ENCODE results near the gene RPS4Y2.

Gene RPS4Y2

GRCh38 chrY:20787076-20787475 is 31.2 kb downstream of the RPS4Y2 start:
- Histone ChIP-seq H3K79me2 (ENCODE audit: control insufficient read depth, insufficient read depth, low read length, poor library complexity) (no peaks in the 10 kb centered on the region), H3K4me2 (ENCODE audit: low read length) (no peak overlapping the region), H2AK5ac (ENCODE audit: low read length) (no peak overlapping the region), H4K12ac (ENCODE audit: low read depth, low read length) (no peak overlapping the region), H3K27me3 (ENCODE audit: insufficient read depth, low read length) (no peaks in the 10 kb centered on the region), H4K8ac (ENCODE audit: low read depth, low read length) (no peak overlapping the region), H3K18ac (ENCODE audit: low read length) (no peak overlapping the region), H3K36me3 (ENCODE audit: control insufficient read depth in 1 of 2, insufficient read depth in 2 of 2, low read length in 2 of 2) (no peaks in the 10 kb centered on the region), H4K91ac (ENCODE audit: low read depth, low read length) (no peak overlapping the region), H2BK12ac (ENCODE audit: low read length) (no peak overlapping the region), H3K9me3 (ENCODE audit: insufficient read depth, low read depth, low read length) (peaks cover 5% of the 10 kb centered on the region), H3K79me1 (ENCODE audit: low read length) (no peaks in the 10 kb centered on the region), H3K14ac (ENCODE audit: low read length) (no peak overlapping the region), H2BK120ac (ENCODE audit: insufficient read depth, low read length, poor library complexity) (no peak overlapping the region), H3K4me1 (ENCODE audit: control insufficient read depth in 1 of 2, insufficient read depth in 2 of 2, low read length in 2 of 2) (no peaks in the 10 kb centered on the region), H3K9ac (ENCODE audit: low read length) (no peak overlapping the region), H3K4me3 (ENCODE audit: low read depth, low read length) (no peak overlapping the region), H2AFZ (ENCODE audit: insufficient read depth, low read length, poor library complexity) (no peak overlapping the region), H3K23ac (ENCODE audit: low read length) (no peak overlapping the region), H3K27ac (ENCODE audit: low read depth, low read length) (no peak overlapping the region), H3K4ac (ENCODE audit: low read depth, low read length) (no peak overlapping the region), H2BK5ac (ENCODE audit: low read depth, low read length, poor library complexity) (no peak overlapping the region)
- WGBS (ENCODE audit: extremely low coverage, insufficient coverage, insufficient read length) = no CpG with 5 or more reads among the region's 3 CpGs
- no peak for DNase-seq

DNA sequence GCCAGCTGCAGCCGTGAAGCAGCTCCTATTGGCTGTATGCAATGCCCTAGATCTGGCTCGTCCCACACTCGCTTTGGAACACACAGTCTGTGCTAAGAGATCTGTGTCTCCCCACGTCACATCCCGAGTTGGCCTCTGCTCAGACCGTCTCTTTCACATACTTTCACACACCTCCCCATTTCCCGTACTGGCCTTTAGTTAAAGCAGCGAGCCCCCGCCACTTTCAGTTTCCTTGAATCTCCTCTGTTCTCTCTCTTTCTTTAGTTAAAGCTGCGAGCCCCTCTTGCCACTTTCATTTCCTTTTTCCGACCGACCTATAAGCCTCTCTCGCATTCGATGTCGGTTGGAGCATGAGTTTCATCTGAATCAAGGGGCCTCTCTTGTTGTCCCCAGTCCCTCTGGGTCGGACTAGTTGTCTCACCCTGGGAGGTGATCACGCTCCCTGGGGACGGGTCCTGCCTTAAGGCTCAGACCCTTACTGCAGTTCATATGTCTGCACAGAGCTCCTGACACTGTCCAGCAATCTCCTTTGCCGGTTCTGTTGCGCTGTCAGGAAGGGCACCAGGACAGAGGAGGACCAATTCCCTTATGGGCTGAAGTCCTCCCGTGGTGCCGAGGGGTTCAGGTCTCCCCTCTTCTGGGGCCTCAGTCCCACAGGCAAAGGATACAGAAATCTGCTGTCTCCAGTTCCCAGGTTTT is 42.6 kb downstream of the RPS4Y2 start:
- no peaks in the 10 kb centered on the region for H3K27me3 ChIP-seq (ENCODE audit: insufficient read depth, low read length)
- H3K4ac ChIP-seq (ENCODE audit: low read depth, low read length) = no peak overlapping the region
- no peaks in the 10 kb centered on the region for H3K36me3 ChIP-seq (ENCODE audit: control insufficient read depth in 1 of 2, insufficient read depth in 2 of 2, low read length in 2 of 2)
- H4K8ac ChIP-seq (ENCODE audit: low read depth, low read length) = no peak overlapping the region
- no peak overlapping the region for H2AFZ ChIP-seq (ENCODE audit: insufficient read depth, low read length, poor library complexity)
- no peaks in the 10 kb centered on the region for H3K79me1 ChIP-seq (ENCODE audit: low read length)
- DNase-seq = no peak
- no peak overlapping the region for H3K18ac ChIP-seq (ENCODE audit: low read length)
- no peak overlapping the region for H2BK5ac ChIP-seq (ENCODE audit: low read depth, low read length, poor library complexity)
- H2AK5ac ChIP-seq (ENCODE audit: low read length) = no peak overlapping the region
- no peak overlapping the region for H3K23ac ChIP-seq (ENCODE audit: low read length)
- no peak overlapping the region for H4K91ac ChIP-seq (ENCODE audit: low read depth, low read length)
- WGBS (ENCODE audit: extremely low coverage, insufficient coverage, insufficient read length) = no CpG with 5 or more reads among the region's 22 CpGs
- H2BK12ac ChIP-seq (ENCODE audit: low read length) = no peak overlapping the region
- no peak overlapping the region for H3K4me2 ChIP-seq (ENCODE audit: low read length)
- no peaks in the 10 kb centered on the region for H3K4me1 ChIP-seq (ENCODE audit: control insufficient read depth in 1 of 2, insufficient read depth in 2 of 2, low read length in 2 of 2)
- H3K9me3 ChIP-seq (ENCODE audit: insufficient read depth, low read depth, low read length) = peaks cover 12% of the 10 kb centered on the region
- no peak overlapping the region for H3K27ac ChIP-seq (ENCODE audit: low read depth, low read length)
- no peak overlapping the region for H3K9ac ChIP-seq (ENCODE audit: low read length)
- no peaks in the 10 kb centered on the region for H3K79me2 ChIP-seq (ENCODE audit: control insufficient read depth, insufficient read depth, low read length, poor library complexity)
- H3K4me3 ChIP-seq (ENCODE audit: low read depth, low read length) = no peak overlapping the region
- no peak overlapping the region for H2BK120ac ChIP-seq (ENCODE audit: insufficient read depth, low read length, poor library complexity)
- no peak overlapping the region for H4K12ac ChIP-seq (ENCODE audit: low read depth, low read length)
- no peak overlapping the region for H3K14ac ChIP-seq (ENCODE audit: low read length)

GRCh38 chrY:20802659-20803058 is 46.8 kb downstream of the RPS4Y2 start:
- H2AK5ac ChIP-seq (ENCODE audit: low read length) = no peak overlapping the region
- no peaks in the 10 kb centered on the region for H3K79me1 ChIP-seq (ENCODE audit: low read length)

GRCh38 chrY:20806243-20806642 is 50.3 kb downstream of the RPS4Y2 start:
- Histone ChIP-seq H2AFZ (ENCODE audit: insufficient read depth, low read length, poor library complexity) (no peak overlapping the region), H2BK5ac (ENCODE audit: low read depth, low read length, poor library complexity) (no peak overlapping the region), H2BK120ac (ENCODE audit: insufficient read depth, low read length, poor library complexity) (no peak overlapping the region), H3K23ac (ENCODE audit: low read length) (no peak overlapping the region), H4K91ac (ENCODE audit: low read depth, low read length) (no peak overlapping the region), H3K79me1 (ENCODE audit: low read length) (no peaks in the 10 kb centered on the region), H2AK5ac (ENCODE audit: low read length) (no peak overlapping the region), H4K8ac (ENCODE audit: low read depth, low read length) (no peak overlapping the region), H2BK12ac (ENCODE audit: low read length) (no peak overlapping the region), H3K4me1 (ENCODE audit: control insufficient read depth in 1 of 2, insufficient read depth in 2 of 2, low read length in 2 of 2) (no peaks in the 10 kb centered on the region), H3K14ac (ENCODE audit: low read length) (no peak overlapping the region), H3K4ac (ENCODE audit: low read depth, low read length) (no peak overlapping the region), H3K27ac (ENCODE audit: low read depth, low read length) (no peak overlapping the region), H3K4me2 (ENCODE audit: low read length) (no peak overlapping the region), H3K36me3 (ENCODE audit: control insufficient read depth in 1 of 2, insufficient read depth in 2 of 2, low read length in 2 of 2) (no peaks in the 10 kb centered on the region), H3K9ac (ENCODE audit: low read length) (no peak overlapping the region), H3K4me3 (ENCODE audit: low read depth, low read length) (no peak overlapping the region), H3K9me3 (ENCODE audit: insufficient read depth, low read depth, low read length) (peaks cover 2% of the 10 kb centered on the region), H3K79me2 (ENCODE audit: control insufficient read depth, insufficient read depth, low read length, poor library complexity) (no peaks in the 10 kb centered on the region), H3K18ac (ENCODE audit: low read length) (no peak overlapping the region), H4K12ac (ENCODE audit: low read depth, low read length) (no peak overlapping the region), H3K27me3 (ENCODE audit: insufficient read depth, low read length) (no peaks in the 10 kb centered on the region)
- no CpG with 5 or more reads among the region's 3 CpGs for WGBS (ENCODE audit: extremely low coverage, insufficient coverage, insufficient read length)
- DNase-seq = no peak

More at GRCh38 chrY:20802659-20803058, 46.8 kb downstream of the RPS4Y2 start:
- H4K91ac ChIP-seq (ENCODE audit: low read depth, low read length) = no peak overlapping the region
- H2AFZ ChIP-seq (ENCODE audit: insufficient read depth, low read length, poor library complexity) = no peak overlapping the region
- H3K27me3 ChIP-seq (ENCODE audit: insufficient read depth, low read length) = no peaks in the 10 kb centered on the region
- no peak overlapping the region for H2BK120ac ChIP-seq (ENCODE audit: insufficient read depth, low read length, poor library complexity)
- H3K4ac ChIP-seq (ENCODE audit: low read depth, low read length) = no peak overlapping the region
- H3K4me2 ChIP-seq (ENCODE audit: low read length) = no peak overlapping the region
- no peak overlapping the region for H3K18ac ChIP-seq (ENCODE audit: low read length)
- H3K27ac ChIP-seq (ENCODE audit: low read depth, low read length) = no peak overlapping the region
- no peak overlapping the region for H3K9ac ChIP-seq (ENCODE audit: low read length)
- no peak overlapping the region for H2BK12ac ChIP-seq (ENCODE audit: low read length)
- no peaks in the 10 kb centered on the region for H3K79me2 ChIP-seq (ENCODE audit: control insufficient read depth, insufficient read depth, low read length, poor library complexity)
- H3K4me3 ChIP-seq (ENCODE audit: low read depth, low read length) = no peak overlapping the region
- H3K14ac ChIP-seq (ENCODE audit: low read length) = no peak overlapping the region
- no peak overlapping the region for H4K8ac ChIP-seq (ENCODE audit: low read depth, low read length)
- H3K36me3 ChIP-seq (ENCODE audit: control insufficient read depth in 1 of 2, insufficient read depth in 2 of 2, low read length in 2 of 2) = no peaks in the 10 kb centered on the region
- H3K9me3 ChIP-seq (ENCODE audit: insufficient read depth, low read depth, low read length) = peaks cover 9% of the 10 kb centered on the region
- H3K23ac ChIP-seq (ENCODE audit: low read length) = no peak overlapping the region
- H3K4me1 ChIP-seq (ENCODE audit: control insufficient read depth in 1 of 2, insufficient read depth in 2 of 2, low read length in 2 of 2) = no peaks in the 10 kb centered on the region
- H4K12ac ChIP-seq (ENCODE audit: low read depth, low read length) = no peak overlapping the region
- DNase-seq = no peak
- no peak overlapping the region for H2BK5ac ChIP-seq (ENCODE audit: low read depth, low read length, poor library complexity)
- WGBS (ENCODE audit: extremely low coverage, insufficient coverage, insufficient read length) = no CpG with 5 or more reads among the region's 2 CpGs

Measured in trophoblast cell (in vitro differentiated cells and primary cell).